Measurements from ENCODE around the gene GPR180.

GRCh38 chr13:94595001-94595949 lies 6.4 kb upstream of the GPR180 start:
- TF ChIP-seq ZNF740 (CRISPR knock-in tag; IDR thresholded peaks at IDR 0.05): no peak
- TF ChIP-seq REXO4 (CRISPR knock-in tag; IDR thresholded peaks at IDR 0.05; ENCODE audit: borderline replicate concordance): no peak
